ENCODE measurements around the gene MCM9.
A peak's percentile ranks its signal among the peaks of the same experiment; 100 is the strongest.
"Not testable (repeated sequence)": the region's sequence is repeated elsewhere in the genome, so short reads cannot be mapped to it uniquely, and the experiment has no call there.

The MCM9 gene

GRCh38 chr6:118893807-118894424 is 41.0 kb downstream of the MCM9 start, which contains the start of gene ASF1A:
ASF1A (plus strand) TSS chr6:118894152; CDS start chr6:118894414, 262 bp downstream.
- peak; percentile 99 for DNase-seq (ENCODE audit: low spot score)

- DNase-seq (ENCODE audit: low spot score) = no peak
These were observed 41.7 kb downstream of the MCM9 start for GRCh38 chr6:118893064-118893806.

- DNase-seq (ENCODE audit: low spot score) = no peak
These were observed 42.5 kb downstream of the MCM9 start for GRCh38 chr6:118892355-118892991.

DNA sequence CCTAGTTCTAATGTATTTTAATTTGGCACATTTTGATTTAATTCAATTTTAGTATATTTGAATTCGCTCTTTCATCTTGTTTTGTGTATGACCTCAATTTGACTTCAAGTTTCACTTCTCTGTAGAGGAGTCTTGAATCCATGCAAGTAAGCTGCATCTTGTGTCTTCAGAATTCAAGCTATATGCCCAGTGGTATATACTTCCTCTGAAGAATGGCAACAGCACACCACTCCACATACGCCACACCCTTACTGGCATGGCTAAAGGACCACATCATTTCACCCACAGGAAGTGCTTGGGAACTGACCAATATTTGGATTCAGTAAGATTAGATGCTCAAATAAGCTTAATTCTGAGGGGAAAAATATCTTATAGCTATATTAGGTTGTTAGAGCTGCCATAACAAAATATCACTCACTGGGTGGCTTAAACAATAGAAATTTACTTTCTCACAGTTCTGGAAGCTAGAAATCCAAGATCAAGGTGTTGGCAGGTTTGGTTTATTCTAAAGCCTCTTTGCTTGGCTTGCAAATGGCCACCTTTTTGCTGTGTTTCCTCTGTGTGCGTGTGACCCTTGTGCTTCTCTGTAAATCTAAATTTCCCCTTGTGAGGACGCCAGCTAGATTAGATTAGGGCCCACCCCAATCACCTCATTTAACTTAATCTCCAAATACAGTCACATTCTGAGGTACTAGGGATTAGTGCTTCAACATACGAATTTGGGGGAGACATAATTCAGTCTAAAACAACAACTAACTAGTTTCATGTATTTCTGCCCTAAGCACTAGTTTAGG is 43.8 kb downstream of the MCM9 start:
- no peak for DNase-seq (ENCODE audit: low spot score)

GRCh38 chr6:118889163-118889562 is 45.8 kb downstream of the MCM9 start:
- peak; percentile 81 for DNase-seq (ENCODE audit: low spot score)

- DNase-seq (ENCODE audit: low spot score) = no peak
These were observed 48.3 kb downstream of the MCM9 start for GRCh38 chr6:118886641-118887040.

- no peak for DNase-seq (ENCODE audit: low spot score)
These were observed 52.5 kb downstream of the MCM9 start for GRCh38 chr6:118882314-118882905.

DNA sequence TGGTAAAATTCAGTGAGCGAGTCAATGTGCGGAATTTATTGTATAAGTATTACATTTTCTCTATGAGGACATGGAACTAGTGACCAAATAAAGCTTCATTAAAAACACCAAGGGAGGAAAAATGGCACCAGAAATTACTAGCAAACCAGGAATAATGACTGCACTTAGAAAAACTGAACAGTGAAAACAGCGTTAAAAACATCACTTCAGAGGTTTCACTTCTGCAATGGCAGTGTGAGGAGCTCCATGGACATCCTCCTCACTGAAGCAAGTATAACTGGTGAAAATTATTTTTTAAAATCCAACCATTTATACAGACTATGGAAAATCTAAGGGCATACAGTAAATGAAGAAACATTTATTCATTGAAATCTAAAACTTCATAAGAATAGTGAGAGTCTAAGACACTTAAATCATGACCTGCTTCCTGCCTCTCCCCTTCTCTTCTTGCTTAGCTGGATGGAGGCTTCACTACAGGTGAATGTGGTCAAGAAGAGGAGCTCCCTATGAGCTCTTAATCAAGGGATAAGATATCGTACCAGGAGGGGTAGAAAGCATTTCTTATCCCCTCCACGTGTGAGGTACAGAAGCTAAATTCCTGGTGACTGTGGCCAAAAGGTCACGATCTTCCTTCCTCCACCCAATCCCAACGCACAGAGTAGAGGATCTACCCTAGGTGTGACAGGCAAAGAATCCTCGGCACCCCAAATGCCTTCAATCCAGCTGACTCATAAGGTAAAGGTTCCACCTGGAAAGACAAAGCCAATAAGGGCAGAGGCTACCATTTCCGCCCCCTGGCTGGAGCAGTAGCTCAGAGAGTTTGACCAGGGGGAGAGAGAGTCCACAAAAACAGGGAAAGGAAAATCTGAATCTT is 53.3 kb downstream of the MCM9 start:
- DNase-seq (ENCODE audit: low spot score) = no peak

DNA sequence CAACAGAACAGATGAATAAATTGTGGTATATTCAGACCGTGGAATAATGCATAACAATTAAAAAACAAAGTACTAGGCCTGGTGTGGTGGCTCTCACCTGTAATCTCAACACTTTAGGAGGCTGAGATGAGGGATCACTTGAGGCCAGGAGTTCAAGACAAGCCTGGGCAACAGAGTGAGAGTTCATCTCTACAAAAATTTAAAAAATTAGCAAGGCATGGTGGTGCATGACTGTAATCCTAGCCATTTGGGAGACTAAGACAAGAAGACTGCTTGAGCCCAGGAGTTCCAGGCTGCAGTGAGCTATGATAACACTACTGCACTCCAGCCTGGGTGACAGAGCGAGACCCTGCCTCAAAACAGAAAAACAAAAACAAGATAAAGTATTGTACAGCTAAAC is 57.2 kb downstream of the MCM9 start:
- DNase-seq (ENCODE audit: low spot score) = no peak

DNA sequence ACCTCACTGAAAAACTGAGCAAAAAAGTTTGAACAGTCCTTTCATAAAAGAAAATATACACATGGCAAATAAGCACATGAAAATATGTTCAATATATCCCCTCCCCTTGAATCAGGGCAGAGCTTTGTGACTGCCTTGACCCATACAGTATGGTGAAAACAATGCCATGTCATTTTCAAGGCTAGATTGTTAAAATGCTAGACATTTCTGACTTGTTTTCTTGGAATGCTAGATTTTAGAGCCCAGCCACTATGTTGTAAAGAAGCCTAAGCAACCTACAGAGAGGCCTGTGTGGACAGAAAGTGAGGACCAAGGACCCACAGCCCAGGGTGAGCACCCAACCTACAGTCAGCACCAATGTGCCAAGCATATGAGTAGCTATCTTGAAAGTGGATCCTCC is 58.1 kb downstream of the MCM9 start:
- DNase-seq (ENCODE audit: low spot score) = no peak

DNA sequence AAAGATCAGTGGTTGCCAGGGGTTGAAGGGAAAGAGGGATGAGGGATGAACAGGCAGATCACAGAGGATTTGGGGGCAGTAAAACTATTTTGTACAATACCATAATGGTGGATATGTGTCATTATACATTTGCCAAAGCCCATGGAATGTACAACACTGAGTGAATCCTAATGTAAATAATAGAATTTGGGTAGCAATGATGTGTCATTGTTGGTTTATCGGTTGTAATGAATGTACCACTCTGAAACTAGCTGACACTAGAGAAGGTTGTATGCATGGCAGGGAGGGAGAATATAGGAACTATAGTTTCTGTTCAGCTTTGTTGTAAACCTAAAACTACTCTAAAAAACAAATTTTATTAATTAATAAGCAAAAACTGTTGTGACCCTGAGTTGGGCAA is 58.8 kb downstream of the MCM9 start:
- no peak for DNase-seq (ENCODE audit: low spot score)

DNA sequence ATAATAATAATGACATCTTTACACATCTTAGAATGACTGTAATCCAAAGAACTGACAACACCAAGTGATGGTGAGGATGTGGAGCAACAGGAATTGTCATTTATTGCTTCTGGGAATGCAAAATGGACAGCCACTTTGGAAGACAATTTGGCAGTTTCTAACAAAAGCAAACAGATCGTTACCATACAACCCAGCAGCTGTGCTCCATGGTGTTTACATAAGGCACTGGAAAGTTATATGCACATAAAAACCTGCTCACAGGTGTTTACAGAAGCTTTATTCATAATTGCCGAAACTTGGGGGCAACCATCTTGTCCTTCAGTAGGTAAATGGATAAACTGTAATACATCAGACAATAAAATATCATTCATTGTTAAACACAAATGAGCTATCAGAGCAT is 59.3 kb downstream of the MCM9 start:
- no peak for DNase-seq (ENCODE audit: low spot score)

DNA sequence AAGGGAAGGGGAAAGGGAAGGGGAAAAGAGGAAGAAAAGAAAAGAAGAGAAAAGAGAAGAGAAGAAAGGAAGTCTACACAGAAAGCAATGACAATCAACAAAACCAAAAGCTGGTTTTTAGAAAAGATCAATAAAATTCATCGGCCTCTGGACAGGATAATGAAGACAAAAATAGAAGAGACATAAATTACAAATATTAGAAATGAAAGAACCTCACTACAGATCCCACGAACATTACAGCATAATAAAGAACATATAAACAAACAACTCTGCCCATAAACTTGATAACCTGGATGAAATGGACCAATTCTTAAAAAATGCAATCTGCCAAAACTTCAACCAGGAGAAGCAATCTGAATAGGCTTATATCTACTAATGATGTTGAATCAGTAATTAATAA is 61.7 kb downstream of the MCM9 start:
- no peak for DNase-seq (ENCODE audit: low spot score)

DNA sequence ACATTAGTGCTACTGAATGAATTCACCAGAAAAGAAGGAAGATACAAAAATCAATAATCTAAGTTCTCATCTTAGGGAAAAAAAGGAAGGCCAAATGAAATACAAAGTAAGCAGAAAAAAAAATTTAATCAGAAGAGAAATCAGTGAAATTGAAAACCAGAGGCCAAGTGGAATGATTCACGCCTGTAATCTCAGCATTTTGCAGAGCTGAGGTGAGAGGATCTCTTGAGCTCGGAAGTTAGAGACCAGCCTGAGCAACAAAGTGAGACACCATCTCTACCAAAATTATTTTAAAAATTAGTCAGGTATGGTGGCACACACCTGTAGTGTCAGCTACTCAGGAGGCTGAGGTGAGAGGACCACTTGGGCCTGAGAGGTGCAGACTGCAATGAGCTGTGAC is 62.2 kb downstream of the MCM9 start:
- DNase-seq (ENCODE audit: low spot score) = no peak

DNA sequence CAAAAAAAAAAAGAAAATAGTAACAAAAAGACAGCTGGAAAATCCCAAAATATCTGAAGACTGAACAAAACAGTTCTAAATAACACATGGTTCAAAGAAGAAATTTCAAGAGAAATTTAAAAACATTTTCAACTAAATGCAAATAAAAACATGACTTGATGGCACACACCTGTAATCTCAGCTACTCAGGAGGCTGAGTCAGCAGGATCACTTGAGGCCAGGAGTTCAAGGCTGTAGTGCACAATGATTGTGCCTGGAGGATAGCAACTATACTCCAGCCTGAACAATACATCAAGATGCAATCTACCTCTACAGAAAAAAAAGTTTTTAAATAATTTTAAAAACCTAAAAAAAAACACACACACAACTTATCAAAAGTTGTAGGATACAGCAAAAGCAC is 62.6 kb downstream of the MCM9 start:
- DNase-seq (ENCODE audit: low spot score) = no peak

DNA sequence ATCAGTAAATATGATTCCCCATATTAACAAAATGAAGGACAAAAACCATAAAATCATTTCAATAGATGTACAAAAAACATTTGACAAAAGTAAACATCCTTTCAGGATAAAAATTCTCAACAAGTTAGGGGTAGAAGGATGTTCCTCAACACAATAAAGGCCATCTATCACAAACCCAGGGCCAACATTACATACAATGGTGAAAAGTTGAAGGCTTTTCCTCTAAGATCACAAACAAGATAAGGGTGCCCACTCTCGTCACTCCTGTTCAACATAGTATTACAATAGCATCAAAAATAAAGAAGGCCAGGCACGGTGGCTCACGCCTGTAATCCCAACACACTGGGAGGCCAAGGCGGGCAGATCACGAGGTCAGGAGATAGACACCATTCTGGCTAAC is 63.6 kb downstream of the MCM9 start:
- DNase-seq (ENCODE audit: low spot score) = no peak

- no peak for DNase-seq (ENCODE audit: low spot score)
These were observed 64.9 kb downstream of the MCM9 start for GRCh38 chr6:118869894-118870589.

DNA sequence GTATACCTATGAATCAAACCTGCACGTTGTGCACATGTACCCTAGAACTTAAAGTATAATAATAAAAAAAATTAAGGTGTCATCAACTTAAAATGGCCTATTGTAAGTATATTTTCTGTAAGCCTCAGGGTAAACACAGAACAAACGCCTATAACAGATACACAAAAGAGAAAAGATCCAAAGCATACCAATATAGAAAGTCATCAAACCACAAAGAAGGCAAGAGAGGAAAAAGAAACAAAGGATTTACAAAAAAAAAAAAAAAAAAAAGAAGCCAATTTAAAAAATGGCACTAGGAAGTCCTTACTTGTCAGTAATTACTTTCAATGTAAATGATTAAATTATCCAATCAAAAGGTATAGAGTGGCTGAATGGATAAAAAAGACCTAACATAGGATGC is 65.6 kb downstream of the MCM9 start:
- DNase-seq (ENCODE audit: low spot score) = no peak

- DNase-seq (ENCODE audit: low spot score) = not testable (repeated sequence)
These were observed 66.1 kb downstream of the MCM9 start for GRCh38 chr6:118868901-118869300.

GRCh38 chr6:118867181-118867580 is 67.8 kb downstream of the MCM9 start:
- no peak for DNase-seq (ENCODE audit: low spot score)
